ENCODE data around the gene INPP5A.

INPP5A gene

GRCh38 chr10:132709471-132709951, 171.9 kb downstream of the INPP5A start:
- H3K4me1 ChIP-seq (ENCODE audit: control insufficient read depth, insufficient read depth, low read length, poor library complexity, severe bottlenecking) = no peaks in the 10 kb centered on the region
- no peak for DNase-seq
- no peaks in the 10 kb centered on the region for H3K27me3 ChIP-seq (replicated peaks; ENCODE audit: control insufficient read depth, insufficient read depth, low read length, poor library complexity, severe bottlenecking)
- peaks cover 7% of the 10 kb centered on the region for H3K9me3 ChIP-seq (ENCODE audit: control insufficient read depth, low read length)
- peaks cover 17% of the 10 kb centered on the region for H3K36me3 ChIP-seq (ENCODE audit: control insufficient read depth, insufficient read depth, low read length)
- no peak overlapping the region for H3K27ac ChIP-seq (ENCODE audit: insufficient read depth, low read length, poor library complexity, severe bottlenecking)
- no peak overlapping the region for H3K4me3 ChIP-seq (ENCODE audit: insufficient read depth, low read depth, low read length, poor library complexity, severe bottlenecking)

DNA sequence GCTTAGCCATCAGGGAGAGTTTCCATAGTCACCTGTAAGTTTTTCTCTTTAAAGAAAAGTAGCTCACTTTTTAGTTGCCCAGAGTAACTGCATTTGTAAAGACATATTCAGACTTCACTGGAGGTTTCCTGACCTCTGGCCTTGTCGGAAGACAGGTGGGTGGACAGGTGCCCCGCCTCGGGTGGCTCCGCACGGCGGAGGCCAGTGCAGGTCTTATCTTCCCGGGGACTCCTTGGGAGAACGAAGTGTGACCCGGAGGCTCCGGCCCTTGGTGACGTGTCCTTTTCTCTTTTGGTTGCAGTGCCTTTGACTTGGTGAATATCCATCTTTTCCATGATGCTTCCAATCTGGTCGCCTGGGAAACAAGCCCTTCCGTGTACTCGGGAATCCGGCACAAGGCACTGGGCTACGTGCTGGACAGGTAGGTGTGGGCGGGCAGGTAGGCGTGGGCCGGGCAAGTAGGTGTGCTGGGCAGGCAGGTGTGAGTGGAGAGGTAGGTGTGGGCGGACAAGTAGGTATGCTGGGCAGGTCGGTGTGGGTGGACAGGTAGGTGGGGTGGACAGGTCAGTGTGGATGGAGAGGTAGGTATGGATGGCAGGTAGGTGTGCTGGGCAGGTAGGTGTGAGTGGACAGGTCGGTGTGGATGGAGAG, 172.6 kb downstream of the INPP5A start:
- Histone ChIP-seq H3K27me3 (replicated peaks; ENCODE audit: control insufficient read depth, insufficient read depth, low read length, poor library complexity, severe bottlenecking) (no peaks in the 10 kb centered on the region), H3K9me3 (ENCODE audit: control insufficient read depth, low read length) (peaks cover 6% of the 10 kb centered on the region), H3K4me1 (ENCODE audit: control insufficient read depth, insufficient read depth, low read length, poor library complexity, severe bottlenecking) (no peaks in the 10 kb centered on the region), H3K4me3 (ENCODE audit: insufficient read depth, low read depth, low read length, poor library complexity, severe bottlenecking) (no peak overlapping the region), H3K36me3 (ENCODE audit: control insufficient read depth, insufficient read depth, low read length) (peaks cover 15% of the 10 kb centered on the region), H3K27ac (ENCODE audit: insufficient read depth, low read length, poor library complexity, severe bottlenecking) (no peak overlapping the region)
- no peak for DNase-seq

DNA sequence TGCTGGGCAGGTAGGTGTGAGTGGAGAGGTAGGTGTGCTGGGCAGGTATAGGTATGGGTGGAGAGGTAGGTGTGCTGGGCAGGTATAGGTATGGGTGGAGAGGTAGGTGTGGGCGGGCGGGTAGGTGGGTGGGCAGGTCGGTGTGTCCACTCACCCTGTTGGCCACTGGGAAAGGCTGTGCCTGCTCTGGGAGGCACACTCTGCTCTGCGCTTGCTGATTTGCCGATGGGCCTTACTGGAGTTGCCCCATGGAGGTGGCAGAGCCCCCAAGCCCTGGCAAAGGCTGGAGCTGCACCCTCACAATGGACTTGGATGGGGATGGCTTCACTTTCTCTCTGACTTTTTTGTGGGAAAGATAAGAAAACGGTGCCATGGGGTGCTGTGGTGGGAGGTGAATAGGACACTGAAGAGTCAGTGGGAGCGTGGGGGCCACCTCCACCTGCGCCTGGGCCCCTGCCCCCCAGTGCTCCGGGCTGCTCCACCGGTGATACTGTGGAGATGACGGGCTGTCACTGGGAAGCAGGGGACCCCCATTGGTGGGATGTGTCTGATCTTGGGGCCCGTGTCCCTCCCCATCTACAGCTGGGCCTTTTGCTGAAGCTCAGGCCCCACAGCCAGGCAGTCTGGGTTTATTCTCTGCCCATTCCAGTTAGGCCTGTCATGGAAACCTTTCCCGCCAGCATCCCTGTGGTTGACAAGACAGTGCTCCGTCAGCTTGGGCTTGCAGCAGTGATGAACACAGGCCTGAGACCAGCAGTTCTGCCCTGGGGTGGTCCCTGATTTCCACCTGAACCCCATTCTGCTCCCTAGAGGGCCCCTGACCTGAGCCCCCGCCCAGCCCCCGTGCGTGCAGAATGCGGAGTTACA, 173.4 kb downstream of the INPP5A start:
- peaks cover 11% of the 10 kb centered on the region for H3K36me3 ChIP-seq (ENCODE audit: control insufficient read depth, insufficient read depth, low read length)
- no peaks in the 10 kb centered on the region for H3K9me3 ChIP-seq (ENCODE audit: control insufficient read depth, low read length)
- no peak for DNase-seq
- H3K27me3 ChIP-seq (replicated peaks; ENCODE audit: control insufficient read depth, insufficient read depth, low read length, poor library complexity, severe bottlenecking) = no peaks in the 10 kb centered on the region
- no peak overlapping the region for H3K27ac ChIP-seq (ENCODE audit: insufficient read depth, low read length, poor library complexity, severe bottlenecking)
- H3K4me1 ChIP-seq (ENCODE audit: control insufficient read depth, insufficient read depth, low read length, poor library complexity, severe bottlenecking) = no peaks in the 10 kb centered on the region
- no peak overlapping the region for H3K4me3 ChIP-seq (ENCODE audit: insufficient read depth, low read depth, low read length, poor library complexity, severe bottlenecking)

DNA sequence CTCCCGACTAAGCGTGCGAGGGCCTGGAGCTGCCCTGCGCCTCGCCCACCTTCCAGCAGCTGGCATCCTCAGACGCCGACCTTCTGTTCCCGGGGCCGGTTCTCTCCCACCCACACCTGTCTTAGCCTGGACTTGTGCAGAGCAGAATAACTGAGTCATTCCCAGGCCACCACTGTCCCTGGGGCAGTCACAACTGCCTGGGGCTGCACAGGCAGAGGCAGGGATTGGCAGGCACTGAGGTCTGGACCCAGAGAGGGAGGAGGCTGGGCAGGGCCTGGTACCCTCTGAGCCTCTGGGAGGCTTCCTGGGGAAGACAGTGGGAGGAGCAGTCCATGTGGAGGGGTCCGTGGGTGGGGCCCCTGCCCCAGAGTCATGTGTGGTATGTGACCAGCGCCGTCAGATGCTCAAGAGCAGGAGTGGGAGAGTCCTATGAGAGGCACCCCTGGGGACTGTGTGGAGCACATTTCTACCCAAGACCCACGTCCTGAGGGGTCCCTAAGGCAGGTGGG, 174.1 kb downstream of the INPP5A start:
- no peak overlapping the region for H3K4me3 ChIP-seq (ENCODE audit: insufficient read depth, low read depth, low read length, poor library complexity, severe bottlenecking)
- peaks cover 11% of the 10 kb centered on the region for H3K36me3 ChIP-seq (ENCODE audit: control insufficient read depth, insufficient read depth, low read length)
- no peaks in the 10 kb centered on the region for H3K9me3 ChIP-seq (ENCODE audit: control insufficient read depth, low read length)
- H3K27me3 ChIP-seq (replicated peaks; ENCODE audit: control insufficient read depth, insufficient read depth, low read length, poor library complexity, severe bottlenecking) = no peaks in the 10 kb centered on the region
- H3K27ac ChIP-seq (ENCODE audit: insufficient read depth, low read length, poor library complexity, severe bottlenecking) = no peak overlapping the region
- H3K4me1 ChIP-seq (ENCODE audit: control insufficient read depth, insufficient read depth, low read length, poor library complexity, severe bottlenecking) = no peaks in the 10 kb centered on the region
- DNase-seq = no peak

DNA sequence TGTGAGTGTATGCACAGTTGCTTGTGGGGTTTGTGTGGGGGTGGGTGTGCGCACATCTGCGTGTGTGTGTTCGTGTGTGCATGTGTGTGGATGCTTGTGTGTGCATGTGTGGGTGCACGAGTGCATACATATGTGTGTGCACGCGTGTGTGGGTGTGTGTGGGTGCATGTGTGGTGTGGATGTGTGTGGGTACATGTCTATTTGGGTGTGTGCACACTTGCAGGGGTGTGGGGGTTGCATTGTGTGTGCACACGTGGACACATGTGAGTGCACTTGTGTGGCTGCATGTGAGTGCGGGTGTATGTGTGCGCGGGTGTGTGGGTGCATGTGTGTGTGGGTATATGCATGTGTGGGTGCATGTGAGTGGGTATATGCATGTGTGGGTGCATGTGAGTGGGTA, 174.7 kb downstream of the INPP5A start:
- no peak overlapping the region for H3K27ac ChIP-seq (ENCODE audit: insufficient read depth, low read length, poor library complexity, severe bottlenecking)
- DNase-seq = no peak
- no peaks in the 10 kb centered on the region for H3K9me3 ChIP-seq (ENCODE audit: control insufficient read depth, low read length)
- peaks cover 11% of the 10 kb centered on the region for H3K36me3 ChIP-seq (ENCODE audit: control insufficient read depth, insufficient read depth, low read length)
- no peaks in the 10 kb centered on the region for H3K4me1 ChIP-seq (ENCODE audit: control insufficient read depth, insufficient read depth, low read length, poor library complexity, severe bottlenecking)
- no peak overlapping the region for H3K4me3 ChIP-seq (ENCODE audit: insufficient read depth, low read depth, low read length, poor library complexity, severe bottlenecking)
- no peaks in the 10 kb centered on the region for H3K27me3 ChIP-seq (replicated peaks; ENCODE audit: control insufficient read depth, insufficient read depth, low read length, poor library complexity, severe bottlenecking)

GRCh38 chr10:132712743-132713142, 175.2 kb downstream of the INPP5A start:
- Histone ChIP-seq H3K36me3 (ENCODE audit: control insufficient read depth, insufficient read depth, low read length) (peaks cover 11% of the 10 kb centered on the region), H3K27ac (ENCODE audit: insufficient read depth, low read length, poor library complexity, severe bottlenecking) (no peak overlapping the region), H3K4me1 (ENCODE audit: control insufficient read depth, insufficient read depth, low read length, poor library complexity, severe bottlenecking) (no peaks in the 10 kb centered on the region), H3K27me3 (replicated peaks; ENCODE audit: control insufficient read depth, insufficient read depth, low read length, poor library complexity, severe bottlenecking) (no peaks in the 10 kb centered on the region), H3K4me3 (ENCODE audit: insufficient read depth, low read depth, low read length, poor library complexity, severe bottlenecking) (no peak overlapping the region), H3K9me3 (ENCODE audit: control insufficient read depth, low read length) (no peaks in the 10 kb centered on the region)
- no peak for DNase-seq

GRCh38 chr10:132713421-132714095, 176.0 kb downstream of the INPP5A start:
- no peak overlapping the region for H3K4me3 ChIP-seq (ENCODE audit: insufficient read depth, low read depth, low read length, poor library complexity, severe bottlenecking)
- H3K36me3 ChIP-seq (ENCODE audit: control insufficient read depth, insufficient read depth, low read length) = peaks cover 3% of the 10 kb centered on the region
- no peaks in the 10 kb centered on the region for H3K27me3 ChIP-seq (replicated peaks; ENCODE audit: control insufficient read depth, insufficient read depth, low read length, poor library complexity, severe bottlenecking)
- no peak overlapping the region for H3K27ac ChIP-seq (ENCODE audit: insufficient read depth, low read length, poor library complexity, severe bottlenecking)
- no peaks in the 10 kb centered on the region for H3K4me1 ChIP-seq (ENCODE audit: control insufficient read depth, insufficient read depth, low read length, poor library complexity, severe bottlenecking)
- H3K9me3 ChIP-seq (ENCODE audit: control insufficient read depth, low read length) = no peaks in the 10 kb centered on the region
- DNase-seq = no peak

DNA sequence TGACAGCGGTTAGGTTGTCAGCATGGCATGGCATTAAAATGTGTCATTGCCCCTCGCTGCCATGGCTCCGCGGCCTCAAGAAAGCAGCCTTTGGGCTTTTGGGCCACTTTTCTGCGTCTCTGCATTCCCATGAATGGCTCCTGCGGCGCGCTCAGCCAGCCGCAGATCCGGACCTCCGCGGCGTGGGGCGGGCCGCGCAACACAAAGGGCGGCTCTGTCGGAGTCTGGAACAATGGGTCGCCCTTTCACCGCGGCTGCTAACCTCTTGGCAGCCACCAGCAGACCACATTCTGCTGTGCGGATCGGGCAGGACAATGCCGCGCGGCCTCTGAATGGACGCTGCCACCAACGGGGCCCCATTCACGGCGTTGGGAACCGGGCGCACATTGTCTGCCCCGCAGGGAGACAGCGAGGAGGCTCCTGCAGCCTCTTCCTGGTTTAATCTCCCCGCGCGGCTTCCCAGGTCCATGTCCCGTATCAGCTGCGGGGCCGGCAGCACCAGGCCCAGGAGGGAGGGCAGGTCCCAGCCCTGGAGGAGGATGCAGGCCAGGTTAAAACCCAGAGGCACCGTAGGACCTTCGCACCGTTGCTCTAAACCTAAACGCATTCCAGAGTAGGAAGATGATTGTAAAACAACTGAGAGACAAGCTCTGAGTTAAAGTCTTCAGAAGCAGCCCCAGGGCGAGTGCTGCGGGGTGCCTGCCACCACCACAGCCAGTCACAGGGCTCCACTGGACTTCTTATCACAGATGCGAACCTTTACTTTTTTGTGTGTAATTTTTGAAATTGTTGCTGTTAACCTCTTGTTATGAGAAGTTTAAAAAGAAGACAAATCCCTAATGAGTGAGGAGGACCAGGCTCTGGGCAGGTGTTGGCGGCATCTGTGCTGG, 176.8 kb downstream of the INPP5A start:
- no peak for DNase-seq
- no peak overlapping the region for H3K4me3 ChIP-seq (ENCODE audit: insufficient read depth, low read depth, low read length, poor library complexity, severe bottlenecking)
- no peak overlapping the region for H3K27ac ChIP-seq (ENCODE audit: insufficient read depth, low read length, poor library complexity, severe bottlenecking)
- H3K27me3 ChIP-seq (replicated peaks; ENCODE audit: control insufficient read depth, insufficient read depth, low read length, poor library complexity, severe bottlenecking) = no peaks in the 10 kb centered on the region
- no peaks in the 10 kb centered on the region for H3K36me3 ChIP-seq (ENCODE audit: control insufficient read depth, insufficient read depth, low read length)
- no peaks in the 10 kb centered on the region for H3K9me3 ChIP-seq (ENCODE audit: control insufficient read depth, low read length)
- no peaks in the 10 kb centered on the region for H3K4me1 ChIP-seq (ENCODE audit: control insufficient read depth, insufficient read depth, low read length, poor library complexity, severe bottlenecking)

DNA sequence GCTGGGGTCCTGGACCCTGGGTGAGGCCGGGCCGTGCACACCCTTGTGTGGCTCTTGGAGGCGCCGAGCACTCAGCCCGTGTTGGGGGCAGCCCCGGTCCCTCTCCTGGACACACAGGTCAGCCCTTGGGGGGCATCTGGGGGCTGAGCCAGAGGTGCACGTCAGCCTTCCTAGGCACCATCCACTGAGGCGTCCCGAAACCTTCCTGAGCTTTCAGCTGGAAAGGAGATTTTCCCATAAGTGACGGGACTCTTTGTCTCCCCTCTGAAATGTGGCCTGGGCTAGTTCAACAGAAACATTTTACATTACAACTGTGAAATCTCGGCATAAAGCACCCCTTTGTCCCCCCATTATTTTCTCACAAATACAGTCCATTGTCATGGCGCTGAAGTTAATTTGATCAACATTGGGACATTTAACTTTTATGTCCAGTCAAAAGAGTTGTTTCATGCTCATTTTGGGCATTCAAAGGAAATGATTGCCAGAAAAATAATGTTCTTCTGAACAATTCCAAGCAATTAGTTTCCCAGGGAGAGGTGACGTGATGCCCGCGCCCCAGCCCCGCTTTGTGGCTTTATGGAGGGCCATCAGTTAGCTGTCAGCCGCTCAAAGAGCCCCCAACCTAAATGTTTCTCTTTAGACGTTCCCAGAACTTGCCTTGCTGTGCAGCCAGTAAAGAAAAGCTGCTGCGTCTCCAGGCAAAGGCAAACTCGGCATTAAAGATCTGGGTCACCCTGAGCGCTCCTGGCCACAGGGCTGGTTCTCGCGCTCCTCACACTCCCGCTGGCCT, 177.6 kb downstream of the INPP5A start:
- no peak for DNase-seq
- H3K27me3 ChIP-seq (replicated peaks; ENCODE audit: control insufficient read depth, insufficient read depth, low read length, poor library complexity, severe bottlenecking) = no peaks in the 10 kb centered on the region
- H3K36me3 ChIP-seq (ENCODE audit: control insufficient read depth, insufficient read depth, low read length) = no peaks in the 10 kb centered on the region
- H3K27ac ChIP-seq (ENCODE audit: insufficient read depth, low read length, poor library complexity, severe bottlenecking) = no peak overlapping the region
- no peaks in the 10 kb centered on the region for H3K4me1 ChIP-seq (ENCODE audit: control insufficient read depth, insufficient read depth, low read length, poor library complexity, severe bottlenecking)
- H3K9me3 ChIP-seq (ENCODE audit: control insufficient read depth, low read length) = no peaks in the 10 kb centered on the region
- no peak overlapping the region for H3K4me3 ChIP-seq (ENCODE audit: insufficient read depth, low read depth, low read length, poor library complexity, severe bottlenecking)
